K562 (cell line): Measurements from ENCODE around the gene RTL10. TPM values are rescaled to one million over a fixed set of nuclear protein-coding genes. Genes with fewer than 3 reads are reported as not detected.

Experiments used
- ATF3 ChIP-seq, 2 experiments: fragments of 450-650 bp in 1 of 2; sonication (generic) in 1 of 2; formaldehyde crosslinking in 1 of 2; IDR thresholded peaks in 1 of 2; conservative IDR thresholded peaks in 1 of 2; 2 replicates each; pipeline versions ENCODE4 v1.6.1 to v1.8.1; 2016 to 2023; ENCODE audit warnings: mild to moderate bottlenecking in 2 of 2, moderate library complexity in 2 of 2, inconsistent platforms in 1 of 2, missing genetic modification reagents in 1 of 2
- ATF4 ChIP-seq: fragments of 450-650 bp; formaldehyde crosslinking; IDR thresholded peaks from 2 replicates; pipeline ENCODE4 v1.4.0; 2022; ENCODE audit warnings: mild to moderate bottlenecking, moderate library complexity
- CXXC5 ChIP-seq: fragments of 250-450 bp; sonication (Bioruptor Pico); IDR thresholded peaks from 2 replicates; pipeline ENCODE4 v1.8.0; 2022; ENCODE audit warnings: inconsistent platforms, mild to moderate bottlenecking, moderate library complexity
- E2F6 ChIP-seq, 2 experiments: IDR thresholded peaks; 2 replicates each; pipeline ENCODE4 v1.6.1; 2011; ENCODE audit warnings: borderline replicate concordance in 1 of 2, control low read depth in 1 of 2, low read depth in 1 of 2, low read length in 1 of 2, mild to moderate bottlenecking in 1 of 2, mixed read lengths in 1 of 2, moderate library complexity in 1 of 2; ENCODE audit not compliant: insufficient read depth in 1 of 2, insufficient read length in 1 of 2, poor library complexity in 1 of 2, severe bottlenecking in 1 of 2; ENCODE audit errors: extremely low read depth in 1 of 2
- GTF2B ChIP-seq: IDR thresholded peaks from 2 replicates; pipeline ENCODE4 v1.6.1; 2011; ENCODE audit not compliant: insufficient read length; ENCODE audit errors: extremely low read depth
- KLF10 ChIP-seq: fragments of 250-450 bp; sonication (Bioruptor Pico); IDR thresholded peaks from 2 replicates; pipeline ENCODE4 v1.6.1; 2021; ENCODE audit warnings: matching md5 sums
- MED1 ChIP-seq: sonication (generic); formaldehyde crosslinking; IDR thresholded peaks from 2 replicates; pipeline ENCODE4 v1.8.1; 2023; ENCODE audit warnings: missing genetic modification reagents, borderline replicate concordance
- PKNOX1 ChIP-seq: fragments of 450-650 bp; IDR thresholded peaks from 2 replicates; pipeline ENCODE4 v1.6.1; 2016
- PTRF ChIP-seq: fragments of 450-650 bp; IDR thresholded peaks from 2 replicates; pipeline ENCODE4 v1.6.1; 2016; ENCODE audit warnings: mild to moderate bottlenecking, missing genetic modification characterization, missing compliant biosample characterization
- SAFB2 ChIP-seq: fragments of 200-400 bp; formaldehyde crosslinking; IDR thresholded peaks from 2 replicates; pipeline ENCODE4 v1.6.1; 2018; ENCODE audit warnings: borderline replicate concordance, low read length, low read depth, moderate library complexity; ENCODE audit not compliant: severe bottlenecking
- TEAD1 ChIP-seq, 2 experiments: fragments of 450-650 bp in 1 of 2; sonication (generic) in 1 of 2; formaldehyde crosslinking; IDR thresholded peaks; 2 replicates each; pipeline versions ENCODE4 v1.4.0 to v1.8.0; 2020 to 2022; ENCODE audit warnings: mild to moderate bottlenecking in 2 of 2, missing genetic modification reagents in 1 of 2
- THRB ChIP-seq: fragments of 450-650 bp; formaldehyde crosslinking; conservative IDR thresholded peaks from 2 replicates; pipeline ENCODE4 v1.4.0; 2022; ENCODE audit warnings: mild to moderate bottlenecking, missing genetic modification characterization
- YY1 ChIP-seq, 3 experiments: IDR thresholded peaks; 2 replicates each; pipeline ENCODE4 v1.6.1; 2011; ENCODE audit warnings: low read length in 2 of 3, mild to moderate bottlenecking in 2 of 3, moderate library complexity in 2 of 3, borderline replicate concordance in 1 of 3, control low read depth in 1 of 3, low read depth in 1 of 3; ENCODE audit not compliant: insufficient read depth in 3 of 3, insufficient replicate concordance in 2 of 3, control insufficient read depth in 1 of 3, insufficient read length in 1 of 3; ENCODE audit errors: extremely low read depth in 1 of 3
- ZBTB17 ChIP-seq: fragments of 450-650 bp; formaldehyde crosslinking; IDR thresholded peaks from 2 replicates; pipeline ENCODE4 v1.4.0; 2020; ENCODE audit warnings: mild to moderate bottlenecking
- ZKSCAN3 ChIP-seq: fragments of 250-450 bp; sonication (Bioruptor Pico); IDR thresholded peaks from 2 replicates; pipeline ENCODE4 v1.4.0; 2020
- ZNF274 ChIP-seq: IDR thresholded peaks from 2 replicates; pipeline ENCODE4 v1.6.1; 2011; ENCODE audit warnings: low read depth, mild to moderate bottlenecking, low read length, moderate library complexity, borderline replicate concordance
- ZNF668 ChIP-seq: fragments of 250-450 bp; sonication (Bioruptor Pico); IDR thresholded peaks from 2 replicates; pipeline ENCODE4 v1.8.0; 2022; ENCODE audit warnings: mild to moderate bottlenecking, inconsistent platforms
- ZNF785 ChIP-seq: fragments of 250-450 bp; sonication (Bioruptor Pico); IDR thresholded peaks from 2 replicates; pipeline ENCODE4 v1.4.0; 2020; ENCODE audit warnings: mild to moderate bottlenecking
- polyA plus RNA-seq, 8 experiments: library from polyadenylated mRNA; depleted of rRNA in 4 of 8; stranded (reverse) in 5 of 8; unstranded in 3 of 8; fragments of >200 nt; fragmentation: Nextera tagmentation in 2 of 8; fragmentation: Illumina TruSeq in 1 of 8; extraction: Ambion mirVana in 2 of 8; extraction: Trizol in 1 of 8; gene quantifications; 2 replicates each; pipeline versions ENCODE4 v1.2.1 to v1.2.3, GENCODE V29; 2011 to 2014; ENCODE audit warnings: inconsistent platforms in 1 of 8, missing spikeins in 1 of 8
- total RNA-seq, 7 experiments: library from RNA; depleted of rRNA in 6 of 7; stranded (reverse); fragments of >200 nt in 6 of 7; fragmentation: Illumina TruSeq in 2 of 7; extraction: Trizol in 2 of 7; gene quantifications; 2 replicates each; pipeline versions ENCODE4 v1.2.1 to v1.2.3, GENCODE V29; 2011 to 2021; ENCODE audit warnings: low replicate concordance in 1 of 7

RTL10 gene
- total and polyA plus RNA-seq, 9 of the 15 experiments (the other 6 are each of a cell fraction or from before 2014, with no cell fraction given), result 19.8 to 75.5 (median 32.5) TPM

- TF ChIP-seq PKNOX1 (no peak), THRB (CRISPR knock-in tag) (peak; percentile 12; the same call in 1 of the 2 replicates), SAFB2 (no peak), CXXC5 (CRISPR knock-in tag) (peak; percentile 64), ZNF274 (no peak), ZNF785 (0 out of 2 replicates have a peak, but pooled peaks have one; percentile 25), ZKSCAN3 (CRISPR knock-in tag) (no peak), ZNF668 (CRISPR knock-in tag) (no peak), ZBTB17 (CRISPR knock-in tag) (peak; percentile 76; the same call in 1 of the 2 replicates), MED1 (no peak), ATF4 (CRISPR knock-in tag) (peak; percentile 38; the same call in 1 of the 2 replicates), E2F6 (IDR thresholded peaks at IDR 0.05; ENCODE audit: borderline replicate concordance in 1 of 2, extremely low read depth in 1 of 2, insufficient read depth in 1 of 2, insufficient read length in 1 of 2, low read depth in 1 of 2, low read length in 1 of 2, poor library complexity in 1 of 2, severe bottlenecking in 1 of 2) (peak in 1 of 2 experiments; percentile 8), GTF2B (no peak), TEAD1 (CRISPR knock-in tag; IDR thresholded peaks at IDR 0.05) (peak in 1 of 2 experiments; percentile 15; a peak in 1 of 4 replicates), PTRF (tag) (no peak), ATF3 (IDR thresholded peaks at IDR 0.05) (no peak), ATF3 (CRISPR knock-in tag; conservative IDR thresholded peaks at IDR 0.05) (no peak), KLF10 (CRISPR knock-in tag) (no peak), YY1 (IDR thresholded peaks at IDR 0.05; ENCODE audit: borderline replicate concordance in 1 of 3, control insufficient read depth in 1 of 3, extremely low read depth in 1 of 3, insufficient read depth in 3 of 3, insufficient read length in 1 of 3, insufficient replicate concordance in 2 of 3, low read depth in 1 of 3, low read length in 2 of 3) (peak in 1 of 3 experiments; percentile 76)
These were observed 1.1 kb upstream of the RTL10 start (continued) for GRCh38 chr22:19855504-19856409.
